ENCODE results near the gene MLLT10.

Gene MLLT10

GRCh38 chr10:21501731-21502347 is 32.2 kb upstream of the MLLT10 start:
- DNase-seq (ENCODE audit: low read depth), result no peak

GRCh38 chr10:21502348-21502740 is 31.7 kb upstream of the MLLT10 start:
- no peak for DNase-seq (ENCODE audit: low read depth)

DNA sequence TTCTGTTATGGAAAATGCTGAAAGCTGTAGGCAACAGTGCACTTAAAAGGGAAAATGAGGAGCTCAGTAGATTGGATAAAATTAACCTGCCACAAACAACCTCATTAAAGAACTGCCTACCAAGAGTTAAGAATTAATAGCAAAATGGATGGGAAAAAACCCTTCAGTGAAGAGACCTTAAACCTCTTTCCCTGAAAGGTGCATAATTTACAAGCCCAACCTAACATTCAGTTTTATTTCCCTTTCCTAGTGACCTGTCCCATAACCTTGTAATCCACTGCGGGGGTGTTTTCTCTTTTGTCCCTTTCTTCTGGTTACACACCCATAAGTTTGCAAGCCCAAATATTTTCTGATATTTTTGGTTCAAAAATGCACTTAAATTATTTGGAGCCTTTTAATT is 30.5 kb upstream of the MLLT10 start:
- DNase-seq (ENCODE audit: low read depth), result no peak

GRCh38 chr10:21505711-21506278 is 28.2 kb upstream of the MLLT10 start:
- DNase-seq (ENCODE audit: low read depth), result no peak

DNA sequence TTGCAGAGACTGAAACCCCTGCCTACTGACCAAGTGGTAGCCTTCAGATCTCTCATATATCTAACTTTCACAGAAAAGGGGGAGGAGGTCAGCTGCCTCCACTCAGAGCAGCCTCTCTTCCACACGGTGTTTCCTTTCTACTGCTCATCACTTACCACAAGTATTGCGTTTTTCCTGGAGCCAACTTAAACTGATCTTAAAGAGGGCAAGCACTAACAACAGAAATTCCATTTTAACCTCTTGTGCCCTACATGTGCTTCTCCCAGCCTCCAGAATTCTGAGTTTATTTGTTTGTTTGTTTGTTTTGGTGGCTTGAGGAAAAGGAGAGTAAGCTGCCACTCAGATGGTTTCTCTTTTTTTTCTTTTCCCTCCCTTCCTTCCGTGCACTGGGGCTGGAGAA is 27.7 kb upstream of the MLLT10 start:
- DNase-seq (ENCODE audit: low read depth), result no peak

DNA sequence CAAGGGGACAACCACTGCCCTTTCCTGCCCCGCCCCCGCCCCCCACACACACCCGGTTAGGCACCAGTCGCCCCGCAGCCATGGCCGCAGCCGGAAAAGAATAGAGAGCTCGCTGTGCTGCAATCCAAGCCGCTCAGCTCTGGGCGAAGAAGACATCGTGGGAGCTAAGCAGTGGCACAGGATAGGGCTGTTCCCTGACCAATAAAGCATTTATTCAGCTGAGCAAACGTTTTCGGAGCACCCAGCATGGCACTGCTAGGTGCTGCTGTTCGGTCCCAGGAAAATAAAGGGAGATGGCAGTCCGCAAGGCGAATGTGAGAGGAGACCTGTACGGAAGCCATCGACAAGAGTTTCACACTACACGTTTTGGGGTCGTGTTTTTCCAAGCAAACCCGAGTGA is 26.9 kb upstream of the MLLT10 start:
- no peak for DNase-seq (ENCODE audit: low read depth)

- no peak for DNase-seq (ENCODE audit: low read depth)
Observed at GRCh38 chr10:21508706-21509331, 25.2 kb upstream of the MLLT10 start.

- DNase-seq (ENCODE audit: low read depth), result no peak
Observed at GRCh38 chr10:21509341-21510240, 24.4 kb upstream of the MLLT10 start.

GRCh38 chr10:21510241-21511094 is 23.6 kb upstream of the MLLT10 start:
- peak; percentile 35 for DNase-seq (ENCODE audit: low read depth)

DNA sequence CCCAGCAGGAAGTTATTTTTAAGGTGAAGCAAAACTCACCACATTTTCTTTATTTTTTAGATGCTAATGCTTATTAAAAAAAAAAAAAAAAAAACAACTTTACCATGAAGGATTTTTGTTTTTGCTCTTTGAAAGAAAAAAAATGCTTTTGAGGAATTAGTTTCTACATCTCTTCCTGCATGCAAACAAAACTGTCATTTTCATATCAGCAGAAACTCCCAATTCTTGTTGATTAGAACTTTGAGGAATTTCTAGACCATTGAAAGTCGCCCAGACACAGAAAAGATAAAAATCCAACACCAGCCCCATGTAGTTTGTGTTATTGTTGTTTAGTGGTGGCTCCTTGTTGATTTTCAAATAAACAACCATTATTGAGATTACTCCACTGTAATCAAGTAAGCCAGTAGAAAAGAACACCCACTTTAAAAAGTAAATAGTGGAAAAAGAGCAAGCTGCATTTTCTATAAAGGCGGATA is 22.9 kb upstream of the MLLT10 start:
- no peak for DNase-seq (ENCODE audit: low read depth)

GRCh38 chr10:21511946-21512572 is 22.0 kb upstream of the MLLT10 start:
- DNase-seq (ENCODE audit: low read depth), result no peak

- no peak for DNase-seq (ENCODE audit: low read depth)
Observed at GRCh38 chr10:21512573-21513404, 21.2 kb upstream of the MLLT10 start.

DNA sequence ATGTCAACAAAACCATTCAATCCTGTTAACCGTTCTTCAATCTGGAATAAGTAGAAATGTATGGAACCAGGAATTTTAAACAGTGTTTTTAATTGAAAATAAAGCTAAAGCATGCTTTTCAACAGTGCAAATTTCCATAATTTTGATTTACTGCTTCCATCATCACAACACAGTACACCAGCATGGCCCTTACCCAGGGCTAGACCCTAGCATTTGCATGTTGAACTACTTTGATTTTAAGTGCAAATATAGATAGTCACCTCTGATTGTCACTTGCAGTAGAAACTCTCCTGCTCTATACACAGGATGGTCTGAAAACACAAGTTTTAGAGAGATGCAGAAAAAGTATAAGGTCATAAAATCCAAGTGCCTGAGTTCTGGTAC is 20.6 kb upstream of the MLLT10 start:
- no peak for DNase-seq (ENCODE audit: low read depth)

GRCh38 chr10:21514129-21514817 is 19.8 kb upstream of the MLLT10 start:
- no peak for DNase-seq (ENCODE audit: low read depth)

- no peak for DNase-seq (ENCODE audit: low read depth)
Observed at GRCh38 chr10:21514818-21515351, 19.1 kb upstream of the MLLT10 start.

DNA sequence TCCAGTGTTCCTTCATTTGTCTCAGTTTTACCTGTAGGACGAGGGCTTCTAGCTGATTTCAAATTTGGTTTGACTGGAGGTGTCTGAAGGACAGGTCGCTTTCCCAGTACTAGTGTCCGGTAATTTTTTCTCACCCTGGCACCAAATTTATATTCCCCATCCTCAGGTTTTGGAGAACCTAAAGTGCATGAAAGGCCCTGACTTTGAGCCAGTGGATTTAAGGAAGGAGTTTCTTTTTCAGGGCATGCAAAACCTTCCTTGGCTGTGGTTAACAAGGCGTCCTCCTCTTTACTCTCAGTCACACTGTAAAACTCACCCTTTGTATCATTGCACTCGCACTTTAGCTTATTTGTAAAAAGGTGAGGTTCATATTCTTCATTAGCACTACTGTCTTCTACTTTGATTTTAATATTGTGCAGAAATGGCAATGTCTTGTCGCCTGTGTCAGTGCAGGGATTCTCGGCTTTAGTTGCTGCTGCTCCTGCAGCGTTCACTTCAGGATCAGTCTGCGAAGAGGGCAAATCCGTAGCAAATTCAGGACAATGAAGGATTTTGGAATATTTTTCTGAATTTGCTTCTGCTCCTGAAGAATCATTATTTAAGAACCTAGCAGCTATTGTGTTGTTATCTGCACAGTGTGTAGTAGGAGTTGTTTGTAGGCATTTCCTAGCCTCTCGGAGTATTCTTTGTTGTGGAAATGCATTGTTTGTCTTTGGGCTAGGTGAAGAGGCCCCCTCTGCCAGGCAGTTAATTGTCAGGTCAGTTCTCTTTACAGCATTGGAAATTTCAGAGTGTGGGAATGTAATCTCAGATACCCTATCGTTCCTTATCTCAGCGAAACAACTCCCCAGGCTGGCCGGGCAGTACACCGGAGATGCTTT is 18.4 kb upstream of the MLLT10 start:
- DNase-seq (ENCODE audit: low read depth), result no peak

DNA sequence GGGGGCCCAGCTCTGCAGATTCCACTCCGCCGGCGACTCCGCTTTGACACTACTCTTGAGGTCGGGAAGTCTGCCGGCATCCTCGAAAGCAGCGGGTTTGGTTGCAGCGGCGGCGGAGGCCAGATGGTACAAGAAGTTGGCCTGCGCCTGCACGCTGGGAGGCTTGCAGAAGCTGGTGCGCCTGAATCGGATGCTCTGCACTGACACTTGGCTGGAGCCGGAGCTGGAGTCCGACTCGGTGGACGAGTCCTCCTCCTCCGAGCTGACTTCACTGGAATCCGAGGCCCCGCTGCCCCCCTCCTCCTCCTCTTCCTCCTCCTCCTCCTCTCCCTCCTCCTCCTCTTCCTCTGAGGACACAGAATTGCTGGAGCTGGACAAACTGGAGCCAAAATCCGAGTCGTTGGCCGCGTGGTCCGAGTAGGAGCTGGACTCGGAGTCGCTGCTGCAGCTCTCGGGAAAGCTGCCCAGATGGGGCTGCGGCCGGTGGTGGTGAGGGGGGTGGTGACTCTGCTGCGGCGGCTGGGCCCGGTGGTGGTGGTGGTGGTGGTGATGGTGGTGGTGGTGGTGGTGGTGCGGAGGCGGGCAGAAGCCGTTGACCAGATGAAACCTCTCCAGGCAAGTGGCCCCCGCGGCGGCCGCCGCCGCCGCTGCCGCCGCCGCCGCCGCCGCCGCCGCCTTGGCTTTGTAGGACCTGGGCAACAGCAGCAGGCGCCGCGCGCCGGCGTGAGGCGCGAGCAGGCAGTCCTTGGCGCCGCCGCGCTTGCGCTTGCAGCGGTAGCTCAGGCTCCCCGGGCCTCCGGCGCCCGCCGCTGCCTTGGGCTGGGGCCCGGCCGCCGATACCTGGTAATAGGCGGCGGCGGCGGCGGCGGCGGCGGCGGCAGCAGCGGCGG is 17.5 kb upstream of the MLLT10 start:
- DNase-seq (ENCODE audit: low read depth), result peak; percentile 78
